Nephron progenitor cell (in vitro differentiated cells): ENCODE results near the gene POLR2F.

Experiments
- DNase-seq: peaks from one replicate; pipeline ENCODE4 v3.0.0; 2021
- H3K27ac Mint-ChIP-seq: 2 replicates; pipeline ENCODE4 v1.8.0; 2021; ENCODE audit warnings: mild to moderate bottlenecking, moderate library complexity, mixed read lengths
- H3K27me3 Mint-ChIP-seq: 2 replicates; pipeline ENCODE4 v1.8.0; 2021; ENCODE audit warnings: mild to moderate bottlenecking, low read depth, mixed read lengths; ENCODE audit not compliant: poor library complexity
- H3K36me3 Mint-ChIP-seq: 2 replicates; pipeline ENCODE4 v1.8.0; 2021; ENCODE audit warnings: low read depth, mixed read lengths
- H3K4me1 Mint-ChIP-seq: 2 replicates; pipeline ENCODE4 v1.8.0; 2021; ENCODE audit warnings: mixed read lengths
- H3K4me3 Mint-ChIP-seq: 2 replicates; pipeline ENCODE4 v1.8.0; 2021; ENCODE audit warnings: mild to moderate bottlenecking, moderate library complexity, mixed read lengths
- H3K9me3 Mint-ChIP-seq: 2 replicates; pipeline ENCODE4 v1.8.0; 2021; ENCODE audit warnings: mild to moderate bottlenecking, moderate library complexity, mixed read lengths
- CTCF ChIP-seq: fragments of 200-600 bp; sonication (generic); IDR thresholded peaks from 2 replicates; pipeline ENCODE4 v1.5.0; 2021; ENCODE audit warnings: antibody characterized with exemption

POLR2F gene

GRCh38 chr22:37922191-37922590 is 31.3 kb upstream of the POLR2F start:
- H3K4me3 Mint-ChIP-seq, result no peak overlapping the region

GRCh38 chr22:37923927-37924326 is 29.6 kb upstream of the POLR2F start:
- Mint-ChIP-seq H3K27ac (peak overlapping the region; percentile 86), H3K27me3 (peaks cover 2% of the 10 kb centered on the region), H3K4me1 (peaks cover 7% of the 10 kb centered on the region), H3K4me3 (no peak overlapping the region), H3K9me3 (no peaks in the 10 kb centered on the region), H3K36me3 (peaks cover 13% of the 10 kb centered on the region)
- DNase-seq, result no peak
- no peak for TF ChIP-seq CTCF

More at GRCh38 chr22:37922191-37922590, 31.3 kb upstream of the POLR2F start:
- Mint-ChIP-seq H3K4me1 (peaks cover 18% of the 10 kb centered on the region), H3K27me3 (peaks cover 2% of the 10 kb centered on the region), H3K36me3 (peaks cover 5% of the 10 kb centered on the region), H3K9me3 (no peaks in the 10 kb centered on the region), H3K27ac (no peak overlapping the region)
- TF ChIP-seq CTCF, result no peak
- DNase-seq, result no peak

GRCh38 chr22:37924386-37925065 is 29.0 kb upstream of the POLR2F start:
- no peak for DNase-seq
- Mint-ChIP-seq H3K4me1 (peaks cover 7% of the 10 kb centered on the region), H3K27ac (no peak overlapping the region), H3K36me3 (peaks cover 18% of the 10 kb centered on the region), H3K4me3 (no peak overlapping the region), H3K27me3 (peaks cover 2% of the 10 kb centered on the region), H3K9me3 (no peaks in the 10 kb centered on the region)
- TF ChIP-seq CTCF, result no peak

GRCh38 chr22:37925330-37925729 is 28.2 kb upstream of the POLR2F start:
- Mint-ChIP-seq H3K27me3 (peaks cover 2% of the 10 kb centered on the region), H3K36me3 (peaks cover 13% of the 10 kb centered on the region), H3K9me3 (no peaks in the 10 kb centered on the region), H3K4me3 (no peak overlapping the region), H3K4me1 (peaks cover 7% of the 10 kb centered on the region), H3K27ac (no peak overlapping the region)
- no peak for DNase-seq
- no peak for TF ChIP-seq CTCF

- DNase-seq, result no peak
- Mint-ChIP-seq H3K27me3 (peaks cover 2% of the 10 kb centered on the region), H3K36me3 (peaks cover 12% of the 10 kb centered on the region)
Measured at GRCh38 chr22:37925767-37926166, 27.7 kb upstream of the POLR2F start.

More at GRCh38 chr22:37925767-37926166, 27.7 kb upstream of the POLR2F start:
- no peak overlapping the region for H3K27ac Mint-ChIP-seq
- no peak for TF ChIP-seq CTCF
- no peaks in the 10 kb centered on the region for H3K9me3 Mint-ChIP-seq
- peaks cover 7% of the 10 kb centered on the region for H3K4me1 Mint-ChIP-seq
- H3K4me3 Mint-ChIP-seq, result no peak overlapping the region
